HG03469 (cell line): ENCODE data around the gene EYS.
"Not testable (repeated sequence)": the region's sequence is repeated elsewhere in the genome, so short reads cannot be mapped to it uniquely, and the experiment has no call there.

ENCODE experiments used
- ATAC-seq: cut with Tn5 transposase; IDR thresholded peaks from one replicate; pipeline ENCODE4 v1.9.1; 2021; ENCODE audit warnings: mild to moderate bottlenecking, moderate library complexity, moderate number of reproducible peaks; ENCODE audit not compliant: unreplicated experiment

The EYS gene

GRCh38 chr6:63789699-63790098 lies 1917.3 kb downstream of the EYS start:
- ATAC-seq = no peak

- ATAC-seq = no peak
These were observed 1918.5 kb downstream of the EYS start for GRCh38 chr6:63788569-63788968.

GRCh38 chr6:63787021-63787420 lies 1920.0 kb downstream of the EYS start:
- no peak for ATAC-seq

GRCh38 chr6:63785006-63785405 lies 1922.0 kb downstream of the EYS start:
- no peak for ATAC-seq

GRCh38 chr6:63783096-63783495 lies 1923.9 kb downstream of the EYS start:
- ATAC-seq = no peak

- no peak for ATAC-seq
These were observed 1932.1 kb downstream of the EYS start for GRCh38 chr6:63774961-63775360.

- ATAC-seq = no peak
These were observed 1933.8 kb downstream of the EYS start for GRCh38 chr6:63773200-63773599.

- ATAC-seq = no peak
These were observed 1941.2 kb downstream of the EYS start for GRCh38 chr6:63765828-63766227.

- ATAC-seq = no peak
These were observed 1942.6 kb downstream of the EYS start for GRCh38 chr6:63764318-63764916.

GRCh38 chr6:63760199-63760598 lies 1946.8 kb downstream of the EYS start:
- no peak for ATAC-seq

- no peak for ATAC-seq
These were observed 1947.4 kb downstream of the EYS start for GRCh38 chr6:63759605-63760105.

- ATAC-seq = no peak
These were observed 1949.2 kb downstream of the EYS start for GRCh38 chr6:63757826-63758225.

GRCh38 chr6:63757275-63757674 lies 1949.8 kb downstream of the EYS start:
- not testable (repeated sequence) for ATAC-seq

- no peak for ATAC-seq
These were observed 1956.6 kb downstream of the EYS start for GRCh38 chr6:63750400-63750799.

GRCh38 chr6:63745784-63746183 lies 1961.2 kb downstream of the EYS start:
- ATAC-seq = no peak

GRCh38 chr6:63744810-63745209 lies 1962.2 kb downstream of the EYS start:
- no peak for ATAC-seq

- ATAC-seq = no peak
These were observed 1963.3 kb downstream of the EYS start for GRCh38 chr6:63743691-63744090.

- no peak for ATAC-seq
These were observed 1965.0 kb downstream of the EYS start for GRCh38 chr6:63742060-63742459.

- no peak for ATAC-seq
These were observed 1966.3 kb downstream of the EYS start for GRCh38 chr6:63740709-63741108.

- ATAC-seq = no peak
These were observed 1967.8 kb downstream of the EYS start for GRCh38 chr6:63739094-63739687.

GRCh38 chr6:63738190-63738589 lies 1968.8 kb downstream of the EYS start:
- ATAC-seq = not testable (repeated sequence)

- no peak for ATAC-seq
These were observed 1972.1 kb downstream of the EYS start for GRCh38 chr6:63734923-63735322.

- ATAC-seq = no peak
These were observed 1974.7 kb downstream of the EYS start for GRCh38 chr6:63732336-63732735.
